Stimulated activated naive CD8-positive, alpha-beta T cell treated with anti-CD3 and anti-CD28 coated beads, Interleukin-15, Interleukin-2, amounts not matched to agents 100 U/mL and 50 U/mL, for 24 hours (primary cell): ENCODE measurements around the gene ADM.

Source experiments
- ATAC-seq: fragments of 150-1000 bp; cut with Tn5 transposase; one replicate; pipeline ENCODE4 v1.10.0; 2021
- DNase-seq: peaks from one replicate; pipeline ENCODE4 v3.0.0; 2021

ADM gene

GRCh38 chr11:10329356-10329755 lies 24.5 kb downstream of the ADM start:
- no peak for DNase-seq
- no peak for ATAC-seq

GRCh38 chr11:10329935-10330334 lies 25.1 kb downstream of the ADM start:
- ATAC-seq = no peak
- no peak for DNase-seq

DNA sequence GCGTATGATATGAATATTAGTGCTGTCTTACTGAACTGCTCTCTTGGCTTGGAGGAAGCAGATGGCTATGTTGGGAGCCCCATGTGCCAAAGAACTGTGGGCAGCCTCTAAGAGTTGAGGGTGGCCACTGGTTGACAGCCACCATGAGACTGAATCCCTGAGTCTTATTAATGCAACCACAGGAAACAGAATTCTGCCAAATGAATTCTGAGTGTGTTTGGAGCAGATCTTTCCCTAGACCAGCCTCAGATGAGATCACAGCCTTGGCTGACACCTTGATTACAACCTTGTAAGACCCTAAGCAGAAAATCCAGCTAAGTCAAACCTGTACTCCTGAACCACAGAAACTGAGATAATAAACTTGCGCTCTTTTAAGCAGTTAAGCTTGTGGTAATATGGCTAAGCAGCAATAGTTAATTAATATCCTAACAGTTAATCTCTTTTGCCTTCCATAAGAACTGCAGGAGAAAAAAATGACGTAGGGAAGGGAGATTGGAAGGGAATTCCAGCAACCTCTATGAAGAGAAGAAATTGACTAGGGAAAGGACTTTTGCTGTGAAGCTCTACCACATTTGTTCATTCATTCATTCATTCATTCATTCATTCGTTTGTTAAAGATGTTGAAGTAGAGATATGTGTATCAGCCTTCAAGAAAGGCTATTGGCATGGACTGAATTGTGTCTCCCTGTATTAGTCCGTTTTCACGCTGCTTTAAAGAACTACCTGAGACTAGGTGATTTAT lies 26.8 kb downstream of the ADM start:
- DNase-seq = no peak
- no peak for ATAC-seq

DNA sequence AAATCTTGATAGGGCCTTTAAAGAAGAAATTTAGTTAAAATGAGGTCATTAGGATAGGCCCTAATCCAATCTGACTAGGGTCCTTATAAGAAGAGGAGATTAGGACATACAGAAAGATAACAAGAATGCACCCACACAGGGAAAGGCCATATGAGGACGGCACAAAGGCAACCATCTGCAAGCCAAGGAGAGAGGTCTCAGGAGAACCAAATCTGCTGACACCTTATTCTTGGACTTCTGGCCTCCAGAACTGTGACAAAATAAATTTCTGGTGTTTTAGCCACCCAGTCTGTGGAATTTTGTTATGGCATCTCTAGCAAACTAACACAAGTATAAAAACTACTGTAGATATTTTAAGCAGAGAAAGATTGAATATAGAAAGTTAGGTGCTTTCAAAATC lies 28.6 kb downstream of the ADM start:
- DNase-seq (no peak), ATAC-seq (no peak)

DNA sequence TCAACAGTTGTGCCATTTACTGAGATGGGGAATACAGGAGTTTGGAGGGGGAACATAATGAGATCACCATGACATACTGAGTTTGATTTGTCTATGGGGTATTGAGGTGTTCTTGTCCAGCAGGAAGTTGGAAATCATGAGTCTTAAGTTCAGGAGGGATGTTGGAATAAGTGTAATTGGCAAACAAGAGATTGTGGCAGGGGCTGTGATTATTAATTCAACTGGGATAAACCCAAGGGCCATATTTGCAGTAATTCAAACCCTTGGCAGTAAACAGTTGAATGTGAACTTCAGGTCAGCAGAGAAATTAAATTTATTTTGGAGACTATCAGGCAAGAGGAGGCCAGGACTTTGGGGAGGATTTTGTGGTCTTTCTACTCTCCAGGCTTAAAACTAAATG lies 33.4 kb downstream of the ADM start:
- no peak for DNase-seq
- no peak for ATAC-seq

- ATAC-seq = no peak
- DNase-seq = no peak
Observed at GRCh38 chr11:10348650-10349280, 43.9 kb downstream of the ADM start.

- no peak for ATAC-seq
Observed at GRCh38 chr11:10349281-10349665, 44.4 kb downstream of the ADM start.

DNA sequence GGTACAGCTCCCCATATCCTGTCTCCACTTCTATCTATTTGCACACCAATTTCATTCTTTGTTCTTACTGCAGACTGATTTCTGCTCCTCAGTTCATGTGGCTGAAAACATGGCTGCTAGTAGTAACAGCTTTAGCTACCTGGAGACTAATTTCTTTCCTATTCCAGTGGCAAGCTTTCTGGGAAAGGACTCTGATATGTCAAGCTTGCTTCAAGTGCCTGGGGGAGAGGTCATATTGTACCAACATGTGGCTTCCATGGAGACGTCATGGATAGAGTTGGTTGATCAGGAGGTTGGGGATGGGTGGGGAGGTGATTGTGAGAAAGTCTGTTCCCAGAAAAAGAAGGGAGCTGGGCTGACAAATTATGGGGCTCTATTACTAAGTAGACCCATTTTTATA lies 44.9 kb downstream of the ADM start:
- no peak for ATAC-seq
- no peak for DNase-seq

More at GRCh38 chr11:10349281-10349665, 44.4 kb downstream of the ADM start:
- DNase-seq = no peak

DNA sequence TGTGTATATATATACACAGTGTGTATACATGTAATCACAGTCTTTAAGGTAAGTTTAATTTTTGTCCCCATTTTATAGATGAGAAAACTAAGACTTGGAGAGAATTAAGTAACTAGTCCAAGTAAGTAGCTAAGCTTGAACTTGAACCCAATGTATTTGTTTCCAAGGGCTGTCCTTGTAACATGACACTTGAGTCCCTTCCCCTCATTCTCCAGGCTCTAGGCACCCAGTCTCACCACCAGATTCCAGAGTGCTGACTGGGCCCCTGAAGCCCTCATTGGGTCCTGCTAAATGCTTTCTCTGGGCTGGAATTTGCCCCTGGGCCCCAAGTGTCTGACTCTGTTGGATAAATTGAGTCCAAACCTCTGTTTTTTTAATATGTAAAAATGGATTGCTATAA lies 45.5 kb downstream of the ADM start:
- ATAC-seq (no peak), DNase-seq (no peak)

DNA sequence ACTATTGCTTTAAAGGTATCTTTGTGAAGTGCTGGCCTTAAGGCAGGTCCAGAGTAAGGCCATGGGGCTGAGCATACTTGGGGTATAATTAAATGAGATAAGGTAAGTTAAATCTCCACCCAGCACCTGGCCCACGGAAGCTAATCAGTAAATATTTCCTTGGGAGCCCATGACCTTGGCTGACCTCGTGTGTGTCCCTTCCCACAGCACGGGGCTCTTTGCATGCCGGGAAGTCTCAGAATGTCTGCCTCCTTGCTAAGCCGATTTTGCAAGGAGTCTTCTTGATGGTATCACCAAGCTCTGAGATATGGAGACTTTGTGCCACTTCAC lies 46.5 kb downstream of the ADM start:
- no peak for DNase-seq

DNA sequence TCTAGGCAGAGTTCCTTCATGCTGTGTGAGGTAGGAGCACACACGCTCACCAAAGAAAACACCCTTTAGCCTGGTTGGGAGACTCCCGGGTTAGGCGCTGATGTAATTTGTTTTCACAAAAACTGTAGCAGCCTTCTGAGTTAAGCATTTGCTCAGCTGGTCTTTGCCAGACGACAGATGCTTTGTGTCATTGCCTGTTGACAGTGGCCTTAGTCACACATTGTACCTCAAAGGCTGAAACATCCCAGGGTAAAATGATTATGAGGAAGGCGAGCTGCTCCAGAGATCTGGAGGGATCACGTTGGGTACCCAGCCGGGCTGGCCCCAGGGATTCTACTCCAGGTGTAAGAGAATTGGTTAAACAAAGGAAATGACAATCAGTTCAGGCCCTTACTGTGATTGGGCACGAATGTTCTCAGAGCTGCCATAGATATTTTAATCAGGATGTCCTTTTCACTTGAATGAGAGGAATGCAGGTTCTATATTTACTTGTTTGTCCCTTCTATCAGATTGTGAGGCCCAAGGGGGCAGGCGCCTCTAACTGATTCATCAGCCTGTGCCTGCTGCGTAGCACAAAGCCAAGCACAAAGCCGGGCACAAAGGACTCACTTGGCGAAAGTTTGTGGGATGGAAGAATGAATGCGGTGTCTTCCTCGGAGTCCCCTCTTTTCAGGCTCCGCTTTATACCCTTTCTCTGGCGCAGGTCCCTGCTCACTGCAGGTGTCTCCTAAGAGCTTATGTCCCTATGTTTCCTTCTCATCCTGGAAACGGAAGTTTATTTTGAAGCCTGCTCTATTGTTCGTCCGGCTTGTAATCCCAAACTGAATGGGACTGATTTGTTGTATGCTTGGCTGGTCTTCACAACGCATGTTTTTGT lies 47.1 kb downstream of the ADM start:
- DNase-seq = no peak
- no peak for ATAC-seq

More for the DNA sequence above, 46.5 kb downstream of the ADM start:
- no peak for ATAC-seq

DNA sequence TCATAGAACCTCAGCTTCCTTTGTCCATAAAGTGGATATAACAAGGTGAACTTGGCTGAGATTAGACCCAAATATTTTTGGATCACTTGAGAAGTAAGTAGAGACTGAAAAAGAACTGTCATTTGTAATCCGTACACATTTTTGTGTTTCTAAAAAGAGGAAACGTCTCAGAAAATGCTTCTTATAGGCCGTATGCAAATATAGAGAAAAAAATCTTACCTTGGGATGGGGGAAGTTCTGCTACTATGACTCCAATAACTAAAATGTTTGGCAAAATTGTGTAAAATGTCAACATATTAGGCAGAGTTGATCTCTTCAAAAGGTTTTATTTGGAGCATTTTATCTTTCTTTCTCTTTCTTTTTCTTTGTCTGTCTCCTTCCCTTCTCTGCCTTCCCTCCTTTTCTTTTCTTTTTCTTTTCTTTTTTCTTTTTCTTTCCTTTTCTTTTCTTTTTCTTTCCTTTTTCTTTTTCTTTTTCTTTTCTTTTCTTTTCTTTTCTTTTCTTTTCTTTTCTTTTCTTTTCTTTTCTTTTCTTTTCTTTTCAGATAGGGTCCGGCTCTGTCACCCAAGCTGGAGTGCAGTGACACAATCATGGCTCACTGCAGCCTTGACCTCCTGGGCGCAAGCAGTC lies 48.2 kb downstream of the ADM start:
- ATAC-seq = no peak
- no peak for DNase-seq

GRCh38 chr11:10354389-10354788 lies 49.5 kb downstream of the ADM start:
- ATAC-seq = no peak
- DNase-seq = no peak

DNA sequence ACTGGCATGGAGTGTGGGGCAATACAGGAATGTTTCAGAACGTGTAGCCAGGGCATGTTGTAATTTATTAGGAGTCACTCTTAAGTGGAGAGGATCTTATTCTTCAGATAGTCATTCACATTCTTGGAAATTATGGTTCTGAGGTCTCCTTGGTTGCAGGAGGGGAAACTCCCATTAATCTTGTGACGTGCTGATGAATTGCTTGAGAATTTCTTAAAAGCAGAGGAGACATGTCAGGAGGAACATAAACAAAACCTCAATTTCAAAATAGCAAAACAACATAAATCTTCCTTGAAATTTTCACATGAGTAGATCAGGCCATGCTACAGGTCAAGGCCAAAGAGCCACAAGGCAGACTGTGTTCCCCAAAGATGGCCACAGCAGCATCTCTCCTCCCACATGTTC lies 50.4 kb downstream of the ADM start:
- ATAC-seq = no peak
- DNase-seq = no peak

GRCh38 chr11:10356161-10356560 lies 51.3 kb downstream of the ADM start:
- ATAC-seq (no peak), DNase-seq (no peak)
